Mucosa of stomach (tissue), 1 donor: ENCODE results near the gene LIPC.

Source experiments
- H3K27me3 ChIP-seq: one replicate; pipeline ENCODE4 v1.7.0; 2013; ENCODE audit warnings: mild to moderate bottlenecking, low read length; ENCODE audit not compliant: control insufficient read depth, insufficient read depth
- H3K36me3 ChIP-seq: one replicate; pipeline ENCODE4 v1.7.0; 2013; ENCODE audit warnings: low read length; ENCODE audit not compliant: control insufficient read depth, insufficient read depth
- H3K4me1 ChIP-seq: one replicate; pipeline ENCODE4 v1.7.0; 2013; ENCODE audit warnings: mild to moderate bottlenecking, low read length; ENCODE audit not compliant: control insufficient read depth, insufficient read depth
- H3K4me3 ChIP-seq: one replicate; pipeline ENCODE4 v1.7.0; 2013; ENCODE audit warnings: low read length
- H3K9ac ChIP-seq: one replicate; pipeline ENCODE4 v1.7.0; 2013; ENCODE audit warnings: mild to moderate bottlenecking, low read length, moderate library complexity
- H3K9me3 ChIP-seq: one replicate; pipeline ENCODE4 v1.7.0; 2013; ENCODE audit warnings: mild to moderate bottlenecking, low read length, moderate library complexity; ENCODE audit not compliant: control insufficient read depth
- donor health status: Pancreatic carcinoma.

Gene LIPC

DNA sequence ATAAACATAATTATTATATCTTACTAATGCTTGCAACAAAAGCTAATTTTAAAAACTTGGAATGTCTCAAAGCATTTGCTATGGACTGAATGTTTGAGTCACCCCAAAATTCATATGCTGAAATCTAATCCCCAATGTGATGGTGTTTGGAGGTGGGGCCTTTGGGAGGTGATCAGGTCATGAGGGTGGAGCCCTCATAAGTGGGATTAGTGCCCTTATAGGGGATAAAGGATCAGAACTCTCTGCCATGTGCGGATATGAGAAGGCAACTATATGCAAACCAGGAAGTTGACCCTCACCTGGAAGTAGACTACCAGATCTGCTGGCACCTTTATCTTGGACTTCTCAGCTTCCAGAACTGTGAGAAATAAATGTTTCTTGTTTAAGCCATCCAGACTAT, 137.7 kb downstream of the LIPC start:
- Histone ChIP-seq H3K36me3 (no peaks in the 10 kb centered on the region), H3K9ac (no peak overlapping the region), H3K9me3 (no peaks in the 10 kb centered on the region), H3K4me1 (peaks cover 16% of the 10 kb centered on the region), H3K27me3 (no peaks in the 10 kb centered on the region), H3K4me3 (no peak overlapping the region)

DNA sequence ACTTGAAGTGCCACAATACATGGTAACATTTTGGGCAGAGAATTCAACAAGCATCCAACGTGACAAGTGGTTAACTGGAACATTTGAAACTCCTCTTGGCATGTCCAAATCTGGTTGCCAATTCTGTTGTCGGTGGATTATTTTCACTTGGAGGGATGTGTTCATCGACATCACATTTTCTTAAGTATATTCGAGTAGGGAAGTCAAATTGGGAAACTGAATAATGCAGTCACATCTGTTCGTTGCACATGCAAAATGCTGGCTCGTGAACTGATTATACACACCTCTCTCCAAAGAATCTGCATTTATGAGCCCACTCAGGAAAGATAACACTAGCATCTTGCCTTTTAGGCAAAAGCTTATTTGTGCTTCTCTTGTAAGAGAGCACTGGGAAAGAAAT, 139.7 kb downstream of the LIPC start:
- Histone ChIP-seq H3K9ac (no peak overlapping the region), H3K27me3 (no peaks in the 10 kb centered on the region), H3K4me1 (peaks cover 19% of the 10 kb centered on the region), H3K9me3 (no peaks in the 10 kb centered on the region), H3K36me3 (no peaks in the 10 kb centered on the region), H3K4me3 (no peak overlapping the region)

GRCh38 chr15:58572521-58572920, 140.7 kb downstream of the LIPC start:
- Histone ChIP-seq H3K4me1 (peaks cover 19% of the 10 kb centered on the region), H3K27me3 (no peaks in the 10 kb centered on the region), H3K9me3 (no peaks in the 10 kb centered on the region), H3K36me3 (no peaks in the 10 kb centered on the region), H3K4me3 (no peak overlapping the region), H3K9ac (no peak overlapping the region)

- Histone ChIP-seq H3K9me3 (no peaks in the 10 kb centered on the region), H3K4me1 (peaks cover 15% of the 10 kb centered on the region), H3K9ac (no peak overlapping the region), H3K27me3 (no peaks in the 10 kb centered on the region), H3K36me3 (no peaks in the 10 kb centered on the region), H3K4me3 (no peak overlapping the region)
These were observed 141.5 kb downstream of the LIPC start for GRCh38 chr15:58573270-58573669.

DNA sequence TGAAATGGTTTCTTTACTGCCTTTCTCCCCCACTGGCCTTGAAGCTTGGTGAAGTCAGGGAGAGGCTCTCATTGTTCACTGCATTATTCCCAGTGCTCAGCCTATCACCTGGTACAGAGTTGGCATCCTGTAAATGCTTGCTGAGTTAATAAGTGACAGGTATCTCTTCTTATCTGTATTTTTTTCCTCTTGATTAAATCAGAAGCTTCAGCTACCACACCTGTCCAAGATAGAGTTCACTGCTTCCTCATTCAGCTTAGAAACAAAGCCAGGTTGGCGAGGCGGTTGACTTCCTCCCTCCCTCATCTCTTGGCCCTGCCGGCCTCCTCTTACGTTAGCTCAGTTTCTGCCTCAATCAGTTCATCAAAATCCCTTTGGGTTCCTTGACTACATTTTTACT, 142.8 kb downstream of the LIPC start:
- Histone ChIP-seq H3K4me3 (no peak overlapping the region), H3K9me3 (no peaks in the 10 kb centered on the region), H3K4me1 (peaks cover 15% of the 10 kb centered on the region), H3K9ac (no peak overlapping the region), H3K36me3 (no peaks in the 10 kb centered on the region), H3K27me3 (no peaks in the 10 kb centered on the region)

DNA sequence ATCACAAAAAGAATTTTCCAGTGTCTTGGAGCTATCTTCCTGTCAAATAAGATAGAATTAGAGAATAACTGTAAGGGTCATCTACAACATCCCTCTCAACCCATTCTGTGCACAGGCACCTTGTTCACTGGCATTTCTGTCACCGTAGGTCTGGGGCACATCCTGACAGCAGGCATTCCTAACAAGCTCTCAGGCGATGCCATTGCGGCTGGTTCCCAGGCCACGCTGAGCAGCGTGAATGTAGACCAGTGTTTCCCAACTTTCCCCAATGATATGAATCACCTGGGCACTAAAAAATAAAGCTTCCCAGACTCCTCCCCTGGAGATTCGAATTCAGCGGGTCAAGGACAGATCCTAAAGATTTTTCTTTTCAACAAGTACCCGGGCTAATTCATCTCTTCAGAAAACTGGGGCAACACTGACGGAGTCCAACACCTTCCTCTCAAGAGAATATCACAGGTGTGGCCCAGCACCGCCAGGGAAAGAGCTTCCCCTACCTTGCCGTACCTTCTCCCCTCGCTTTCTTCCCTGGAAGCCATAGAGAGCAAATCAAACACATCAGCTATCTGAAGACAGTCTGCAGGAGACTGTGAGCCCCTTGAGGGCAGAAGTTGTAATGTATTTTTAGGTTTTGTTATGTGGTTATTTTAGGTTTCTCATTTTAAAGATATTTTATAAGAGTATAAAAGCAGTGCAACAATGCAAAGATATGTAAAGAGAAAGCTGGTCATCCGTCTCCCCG, 143.4 kb downstream of the LIPC start:
- no peak overlapping the region for H3K9ac ChIP-seq
- H3K36me3 ChIP-seq = no peaks in the 10 kb centered on the region
- H3K4me3 ChIP-seq = no peak overlapping the region
- no peaks in the 10 kb centered on the region for H3K27me3 ChIP-seq
- peaks cover 15% of the 10 kb centered on the region for H3K4me1 ChIP-seq
- no peaks in the 10 kb centered on the region for H3K9me3 ChIP-seq

DNA sequence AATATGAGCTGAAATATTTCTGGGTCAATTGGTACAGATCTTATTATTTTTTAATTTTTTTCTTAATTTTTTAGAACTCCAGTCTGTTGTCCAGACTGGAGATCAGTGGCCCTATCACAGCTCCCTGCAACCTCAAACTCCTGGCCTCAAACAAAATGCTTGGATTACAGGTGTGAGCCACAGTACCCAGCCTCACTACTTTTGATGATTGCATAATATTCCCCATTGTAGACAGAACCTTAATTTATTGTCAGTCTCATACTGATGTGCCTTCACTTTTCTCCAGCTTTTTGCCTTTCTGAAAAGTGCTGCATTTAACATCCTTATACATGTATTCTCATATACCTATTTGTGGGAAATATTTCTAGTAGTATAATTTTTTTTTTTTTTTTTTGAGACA, 144.9 kb downstream of the LIPC start:
- Histone ChIP-seq H3K27me3 (no peaks in the 10 kb centered on the region), H3K36me3 (no peaks in the 10 kb centered on the region), H3K9ac (no peak overlapping the region), H3K9me3 (no peaks in the 10 kb centered on the region), H3K4me1 (peaks cover 15% of the 10 kb centered on the region), H3K4me3 (no peak overlapping the region)

DNA sequence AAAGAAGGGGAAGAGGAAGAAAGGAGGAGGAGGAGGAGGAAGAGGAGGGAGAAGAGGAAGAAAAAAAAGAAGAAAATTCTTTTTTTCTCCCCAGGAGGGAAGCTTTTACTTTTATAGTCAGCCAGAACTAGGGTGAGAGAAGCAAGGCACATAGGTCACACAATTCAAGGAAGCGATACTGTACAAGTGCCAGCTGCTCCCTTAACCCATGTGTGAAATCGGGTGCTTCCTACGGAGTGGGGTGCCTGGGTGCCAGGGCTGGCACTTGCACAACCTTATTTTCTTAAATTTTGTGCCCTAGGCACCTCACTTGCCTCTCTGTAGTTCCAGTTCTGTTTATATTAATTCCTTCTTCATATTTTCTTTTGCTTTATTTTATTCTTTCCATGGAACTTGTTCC, 150.4 kb downstream of the LIPC start:
- H3K4me3 ChIP-seq = no peak overlapping the region
- H3K9ac ChIP-seq = no peak overlapping the region
- H3K4me1 ChIP-seq = no peaks in the 10 kb centered on the region
- H3K27me3 ChIP-seq = no peaks in the 10 kb centered on the region
- H3K9me3 ChIP-seq = no peaks in the 10 kb centered on the region
- H3K36me3 ChIP-seq = no peaks in the 10 kb centered on the region

DNA sequence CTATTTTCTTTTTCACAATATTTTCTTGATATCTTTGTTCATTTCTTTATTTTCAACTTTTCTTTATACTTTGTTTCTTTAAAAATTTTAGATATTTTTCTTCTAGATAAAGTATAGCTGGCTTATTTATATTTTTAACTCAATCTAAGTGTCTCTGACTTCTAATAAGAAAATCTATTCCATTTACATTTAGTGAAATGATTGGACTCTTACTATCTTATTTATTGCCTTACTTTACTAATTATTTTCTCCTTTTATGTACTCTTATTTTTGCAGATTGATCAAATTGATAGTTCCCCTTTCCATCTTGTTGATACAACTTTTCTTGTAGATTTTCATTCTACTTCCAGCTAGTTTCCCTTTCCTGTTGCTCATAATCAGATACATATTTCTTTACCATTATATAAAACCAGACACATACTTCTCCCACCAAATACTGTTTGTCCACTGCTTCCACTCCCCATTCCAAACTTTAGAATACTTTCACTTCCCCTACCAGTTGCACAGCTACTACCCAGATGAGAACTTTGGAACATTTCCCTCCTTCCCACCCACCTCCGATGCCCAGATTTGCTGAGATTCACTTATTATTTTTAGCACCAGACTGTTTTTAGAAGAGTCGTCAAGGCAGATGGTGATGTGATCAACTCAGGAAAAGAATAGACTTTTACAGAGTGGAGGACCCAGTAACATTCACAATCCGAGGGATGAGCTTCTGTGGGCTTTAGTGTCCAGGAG, 151.5 kb downstream of the LIPC start:
- Histone ChIP-seq H3K36me3 (no peaks in the 10 kb centered on the region), H3K9ac (no peak overlapping the region), H3K4me3 (no peak overlapping the region), H3K27me3 (no peaks in the 10 kb centered on the region), H3K9me3 (no peaks in the 10 kb centered on the region), H3K4me1 (no peaks in the 10 kb centered on the region)

DNA sequence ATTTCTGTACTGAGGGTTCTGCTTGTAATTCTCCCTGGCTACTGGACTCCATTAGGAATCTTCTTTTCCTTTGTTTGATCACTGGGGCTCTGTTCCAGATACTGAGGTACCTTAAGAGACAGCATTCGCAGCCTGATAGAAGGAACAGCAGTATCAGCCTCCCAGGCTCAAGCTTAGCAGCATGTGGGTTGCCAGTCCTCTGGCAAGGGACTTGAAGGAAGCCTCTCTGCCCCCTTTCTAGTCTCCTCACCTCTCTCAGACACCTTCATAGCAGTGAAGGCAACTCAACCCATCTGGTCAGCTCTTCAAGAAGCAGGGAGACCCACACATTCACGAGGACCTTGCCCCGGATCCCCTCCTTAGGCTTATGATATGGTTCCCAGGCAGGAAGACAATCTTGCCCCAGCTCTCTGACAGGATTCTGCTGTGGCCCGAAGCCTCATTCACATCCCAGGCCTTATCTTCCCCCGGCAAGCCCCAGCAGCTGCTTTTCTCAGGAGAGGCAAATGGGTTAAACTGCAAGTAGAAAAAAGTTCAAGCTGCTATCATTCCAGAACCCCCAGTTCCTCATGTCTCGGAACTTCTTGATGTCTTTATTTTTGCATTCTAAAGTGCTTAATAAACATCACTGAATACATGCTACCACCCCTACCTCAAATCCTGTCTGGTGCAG, 153.1 kb downstream of the LIPC start:
- Histone ChIP-seq H3K36me3 (no peaks in the 10 kb centered on the region), H3K27me3 (no peaks in the 10 kb centered on the region), H3K4me1 (peaks cover under 1% of the 10 kb centered on the region), H3K9ac (no peak overlapping the region), H3K9me3 (no peaks in the 10 kb centered on the region), H3K4me3 (no peak overlapping the region)

GRCh38 chr15:58585693-58586443, 154.1 kb downstream of the LIPC start:
- H3K36me3 ChIP-seq = no peaks in the 10 kb centered on the region
- H3K27me3 ChIP-seq = no peaks in the 10 kb centered on the region
- no peak overlapping the region for H3K4me3 ChIP-seq
- H3K9me3 ChIP-seq = no peaks in the 10 kb centered on the region
- no peak overlapping the region for H3K9ac ChIP-seq
- H3K4me1 ChIP-seq = peaks cover 5% of the 10 kb centered on the region

DNA sequence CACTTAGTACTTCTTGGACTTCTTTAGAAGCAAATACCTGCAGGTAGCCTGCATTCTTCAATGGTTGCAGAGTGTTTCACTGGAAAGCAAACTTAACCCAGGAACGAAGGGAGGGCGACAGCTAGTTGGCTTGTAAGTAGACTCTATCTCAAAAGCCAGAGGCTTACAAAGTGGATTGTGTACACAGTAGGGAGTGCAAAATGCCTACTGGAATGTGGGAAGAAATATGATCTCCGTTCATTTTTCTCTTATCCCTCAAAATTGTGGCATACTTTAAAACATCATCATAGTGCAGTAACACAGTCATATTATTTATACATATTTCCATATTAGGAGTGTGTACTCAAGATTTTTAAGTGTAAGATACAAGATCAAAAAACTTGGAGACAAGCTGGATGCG, 155.7 kb downstream of the LIPC start:
- Histone ChIP-seq H3K9ac (no peak overlapping the region), H3K4me1 (peaks cover 5% of the 10 kb centered on the region), H3K4me3 (no peak overlapping the region), H3K36me3 (no peaks in the 10 kb centered on the region), H3K9me3 (no peaks in the 10 kb centered on the region), H3K27me3 (no peaks in the 10 kb centered on the region)
